HG02938 (cell line): ENCODE results near the gene POU2AF2.

ENCODE experiments used
- ATAC-seq: cut with Tn5 transposase; IDR thresholded peaks from one replicate; pipeline ENCODE4 v1.9.1; 2021; ENCODE audit warnings: mild to moderate bottlenecking, moderate library complexity; ENCODE audit not compliant: unreplicated experiment

The POU2AF2 gene

DNA sequence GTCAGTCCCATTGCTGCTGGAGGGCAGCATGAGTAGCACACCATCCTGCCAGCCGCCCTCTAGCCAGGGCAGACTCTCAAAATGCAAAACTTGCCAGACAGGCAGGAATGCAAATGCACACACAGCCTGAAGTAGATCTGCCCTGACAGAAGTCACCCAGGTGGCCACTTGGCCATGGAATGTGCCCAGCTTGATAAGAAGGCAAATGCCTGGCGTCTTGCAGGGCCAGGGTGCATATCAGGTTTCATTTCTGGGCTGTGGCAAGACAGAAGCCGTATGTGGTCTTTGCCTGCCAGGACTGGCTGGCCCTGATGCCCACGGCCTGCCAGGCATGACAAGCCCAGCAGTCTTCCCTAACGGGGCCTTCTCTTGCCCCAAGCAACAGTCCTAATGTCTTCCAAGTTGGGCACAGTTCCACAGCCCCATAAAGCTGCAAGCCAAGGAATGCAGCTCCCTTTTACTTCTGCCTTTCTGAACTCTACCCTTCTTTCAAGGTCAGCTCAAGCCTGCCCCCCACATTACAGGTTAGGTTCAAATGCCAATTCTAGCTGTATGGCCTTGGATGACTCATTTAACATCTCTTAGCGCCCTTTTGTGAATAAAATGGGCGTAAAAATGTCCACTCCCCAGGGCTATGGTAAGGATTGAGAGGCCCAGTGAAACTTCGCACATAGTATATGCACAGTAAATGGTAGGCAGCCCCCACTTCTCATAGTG is 82.5 kb downstream of the POU2AF2 start:
- ATAC-seq: no peak

DNA sequence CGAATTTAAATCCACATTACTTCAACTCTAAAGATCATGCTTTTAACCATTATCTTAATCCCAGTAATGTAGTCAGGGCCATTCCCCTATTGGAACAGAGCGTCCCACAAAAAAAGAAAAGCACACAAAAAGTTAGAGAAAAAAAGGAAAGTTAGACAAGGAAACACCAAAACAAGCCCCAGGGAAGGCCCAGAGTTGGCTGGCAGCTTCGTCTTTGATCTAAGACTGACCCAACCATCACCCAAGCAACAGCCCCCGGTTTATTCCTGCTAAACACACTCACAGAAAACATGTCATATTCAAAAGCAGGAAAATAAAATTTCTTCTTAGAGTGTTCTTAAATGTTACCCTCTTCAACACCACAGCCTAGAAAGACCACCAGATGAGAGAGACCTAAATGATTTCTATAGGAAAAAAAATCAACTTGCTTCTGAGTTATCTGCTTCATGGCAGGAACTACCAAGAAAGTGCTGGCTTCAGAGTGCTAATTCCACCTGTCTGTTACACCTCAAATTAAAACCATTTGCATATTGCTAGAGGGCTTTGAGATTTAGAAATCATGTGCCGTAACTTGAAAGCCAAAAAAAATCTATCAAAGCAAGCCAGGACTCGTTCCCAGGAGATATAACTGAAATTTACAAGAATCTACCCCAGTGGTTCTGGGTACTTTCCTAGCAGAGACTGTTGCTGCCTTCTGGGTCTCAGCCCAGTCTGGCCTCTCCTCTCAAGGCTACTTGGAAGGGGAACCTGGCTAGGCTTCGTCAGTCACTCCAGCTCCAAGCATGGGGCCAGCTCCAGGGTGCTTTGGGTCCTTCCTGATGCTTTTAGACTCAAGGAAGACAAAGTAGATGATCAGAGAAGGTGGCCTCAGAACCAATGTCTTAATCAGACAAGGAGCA is 84.0 kb downstream of the POU2AF2 start:
- no peak for ATAC-seq

DNA sequence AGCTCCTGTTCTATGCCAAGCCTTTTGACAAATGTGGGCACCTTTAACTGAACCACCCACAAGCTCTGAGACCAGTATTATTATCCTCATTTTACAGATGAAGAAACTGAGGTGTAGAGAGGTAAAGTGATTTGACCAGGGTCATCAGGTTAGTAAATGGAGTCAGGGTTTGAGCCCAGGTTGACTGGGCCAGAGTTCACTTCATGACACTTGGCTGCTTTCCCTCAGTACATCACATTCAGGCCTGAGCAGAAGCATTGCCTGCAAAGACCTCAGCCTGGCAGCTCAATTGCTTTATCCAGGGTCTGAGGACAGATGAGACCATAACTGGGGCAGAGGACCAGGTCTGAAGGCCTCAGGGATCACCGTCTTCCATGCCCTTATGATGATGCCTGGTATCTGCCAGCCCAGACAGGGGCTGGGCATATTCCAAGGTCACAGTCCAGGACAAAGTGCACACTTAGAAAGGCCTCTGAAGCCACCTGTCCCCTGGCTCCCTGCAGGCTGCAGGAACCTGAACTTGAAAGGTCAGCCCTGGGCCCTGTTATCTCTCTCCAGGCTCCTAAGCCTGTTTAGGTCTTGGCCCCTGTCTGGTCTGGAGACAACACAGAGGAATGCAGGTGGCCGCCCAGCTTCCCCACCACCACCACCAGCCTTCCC is 84.8 kb downstream of the POU2AF2 start:
- no peak for ATAC-seq

DNA sequence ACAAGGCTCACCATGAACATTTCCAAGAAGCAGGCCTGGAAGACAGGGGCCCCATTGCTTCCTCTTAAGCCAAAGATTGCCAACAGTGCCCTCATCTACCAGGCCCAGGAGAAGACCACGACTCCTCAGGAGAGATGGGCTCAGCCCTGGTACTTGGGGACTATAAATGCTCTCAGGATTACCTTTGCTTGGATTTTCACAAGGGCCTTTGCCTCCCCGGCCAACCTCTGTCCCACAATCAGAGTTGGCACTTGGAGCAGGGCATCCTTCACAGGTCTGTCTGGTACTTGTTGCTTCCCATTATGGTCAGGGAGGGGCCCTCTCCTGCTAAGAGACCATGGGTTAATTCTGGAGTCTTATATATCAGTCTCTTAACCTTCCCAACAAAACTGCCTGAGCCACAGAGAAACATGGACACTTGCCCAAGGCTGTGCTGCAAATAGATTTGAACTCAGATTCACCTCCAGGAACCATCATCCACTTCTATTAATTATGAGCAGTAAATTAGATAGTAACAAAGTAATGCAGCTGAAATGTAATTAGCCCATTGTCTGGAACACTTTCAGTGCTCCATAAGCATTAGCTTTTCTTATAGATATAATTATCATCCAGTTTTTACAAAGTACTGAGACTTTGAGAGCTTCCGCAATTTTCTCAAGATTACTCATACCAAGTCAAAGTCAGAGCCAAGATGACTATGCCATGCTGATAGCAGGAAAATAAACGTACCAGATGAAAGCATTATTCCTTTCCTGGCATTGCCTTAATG is 86.4 kb downstream of the POU2AF2 start:
- no peak for ATAC-seq

DNA sequence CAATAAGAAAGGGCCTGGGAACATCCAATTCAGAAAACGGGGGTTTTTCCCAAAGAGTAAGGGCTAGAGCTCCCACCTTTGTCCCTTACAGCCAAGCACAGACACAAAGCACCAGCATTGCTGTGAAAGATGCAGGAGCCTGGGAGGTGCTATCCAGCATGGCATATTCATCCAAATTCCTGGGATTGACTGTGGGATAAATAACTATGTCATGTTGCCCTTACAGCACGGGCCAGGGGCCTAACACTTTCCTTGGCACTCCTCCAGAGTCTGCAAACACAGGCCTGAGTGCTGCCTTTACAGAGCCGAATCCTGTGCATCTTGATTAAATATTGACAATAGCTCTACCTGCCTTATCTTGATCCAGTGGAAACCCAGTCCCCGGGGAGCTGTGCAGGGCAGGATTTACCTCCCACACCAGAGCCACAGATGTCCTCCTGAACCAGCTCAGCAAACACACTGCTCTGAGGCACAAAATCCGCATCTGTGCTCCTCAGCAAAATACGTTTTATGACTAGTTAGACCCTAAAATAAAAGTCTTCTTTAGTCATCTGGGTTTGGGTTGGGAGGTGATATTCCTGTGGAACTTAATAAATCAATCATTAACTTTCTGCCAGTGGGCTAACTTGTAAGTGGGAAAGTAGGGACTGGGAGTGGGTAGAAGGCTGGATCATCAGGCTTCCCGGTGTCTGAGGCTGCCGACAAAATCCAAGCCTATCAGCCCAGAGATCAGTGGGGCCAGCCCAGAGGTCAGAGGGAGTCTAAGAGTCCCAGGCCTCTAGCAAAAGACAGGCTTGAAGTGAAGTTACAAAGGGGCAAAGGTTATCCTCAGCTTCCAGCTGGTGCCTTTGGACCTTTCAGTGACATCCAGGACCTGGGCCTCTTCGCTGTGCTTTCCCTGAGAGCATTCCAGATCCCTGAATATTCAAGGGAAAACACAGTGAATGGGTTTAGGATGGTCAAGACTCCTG is 89.3 kb downstream of the POU2AF2 start:
- ATAC-seq: no peak

DNA sequence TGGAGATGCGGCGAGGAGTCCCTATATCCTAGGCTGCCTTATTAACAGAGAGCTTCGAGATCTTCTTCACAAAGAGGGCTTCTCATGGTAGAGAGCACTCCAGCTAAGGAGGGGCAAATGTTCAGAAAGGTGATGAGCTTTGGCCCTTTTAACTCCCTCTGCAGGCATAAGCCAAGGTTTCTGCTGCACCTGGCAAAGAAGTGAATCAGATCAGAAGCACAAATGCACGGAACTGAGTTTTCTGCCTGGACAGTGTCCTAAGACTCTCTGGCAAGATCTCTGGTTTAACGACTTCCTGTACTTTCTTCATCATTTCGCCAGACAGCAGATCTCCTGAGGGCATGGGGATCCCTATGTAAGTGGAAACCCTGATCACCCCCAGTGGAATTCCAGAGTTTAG is 90.0 kb downstream of the POU2AF2 start:
- ATAC-seq: no peak
